Gastrocnemius medialis (tissue), 4 donors: Measurements from ENCODE around the gene ERC2.

Experiments used
- POLR2A ChIP-seq, 2 donors: fragments of 450-650 bp; IDR thresholded peaks; one replicate each; pipeline ENCODE4 v1.6.1; 2017; ENCODE audit warnings: antibody characterized with exemption in 2 of 2, mild to moderate bottlenecking in 2 of 2, moderate library complexity in 2 of 2
- TF ChIP-seq, protein P1 (sequence below), 5 experiments: fragments of 450-650 bp in 3 of 5; fragments of 200-600 bp in 2 of 5; sonication (generic) in 2 of 5; IDR thresholded peaks in 4 of 5; conservative IDR thresholded peaks in 1 of 5; 1 replicate in 4 of 5; 2 replicates in 1 of 5; pipeline ENCODE4 v1.5.1; 2016 to 2019; ENCODE audit warnings: antibody characterized with exemption in 5 of 5, mild to moderate bottlenecking in 3 of 5, moderate library complexity in 3 of 5

- TF ChIP-seq, protein P1, sequence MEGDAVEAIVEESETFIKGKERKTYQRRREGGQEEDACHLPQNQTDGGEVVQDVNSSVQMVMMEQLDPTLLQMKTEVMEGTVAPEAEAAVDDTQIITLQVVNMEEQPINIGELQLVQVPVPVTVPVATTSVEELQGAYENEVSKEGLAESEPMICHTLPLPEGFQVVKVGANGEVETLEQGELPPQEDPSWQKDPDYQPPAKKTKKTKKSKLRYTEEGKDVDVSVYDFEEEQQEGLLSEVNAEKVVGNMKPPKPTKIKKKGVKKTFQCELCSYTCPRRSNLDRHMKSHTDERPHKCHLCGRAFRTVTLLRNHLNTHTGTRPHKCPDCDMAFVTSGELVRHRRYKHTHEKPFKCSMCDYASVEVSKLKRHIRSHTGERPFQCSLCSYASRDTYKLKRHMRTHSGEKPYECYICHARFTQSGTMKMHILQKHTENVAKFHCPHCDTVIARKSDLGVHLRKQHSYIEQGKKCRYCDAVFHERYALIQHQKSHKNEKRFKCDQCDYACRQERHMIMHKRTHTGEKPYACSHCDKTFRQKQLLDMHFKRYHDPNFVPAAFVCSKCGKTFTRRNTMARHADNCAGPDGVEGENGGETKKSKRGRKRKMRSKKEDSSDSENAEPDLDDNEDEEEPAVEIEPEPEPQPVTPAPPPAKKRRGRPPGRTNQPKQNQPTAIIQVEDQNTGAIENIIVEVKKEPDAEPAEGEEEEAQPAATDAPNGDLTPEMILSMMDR (IDR thresholded peaks at IDR 0.05 in 4 of 5, conservative IDR thresholded peaks at IDR 0.05 in 1 of 5): no peak
- no peak for TF ChIP-seq POLR2A (IDR thresholded peaks at IDR 0.05)
These were observed 870.6 kb downstream of the ERC2 start for GRCh38 chr3:55597641-55598040.
